Fibroblast of mammary gland (primary cell): ENCODE data around the gene CDK5RAP2.

Experiments
- DNase-seq: peaks from one replicate; pipeline ENCODE4 v3.0.0-alpha.2; 2010; ENCODE audit warnings: low read depth
- H3K4me3 ChIP-seq: 2 replicates; pipeline ENCODE4 v1.5.1; 2011; ENCODE audit warnings: low read depth, mild to moderate bottlenecking, low read length, moderate library complexity; ENCODE audit not compliant: control insufficient read depth
- TF ChIP-seq, protein P1 (sequence below): conservative IDR thresholded peaks from 2 replicates; pipeline ENCODE4 v1.5.1; 2011; ENCODE audit warnings: low read depth, low read length, inconsistent platforms; ENCODE audit not compliant: control insufficient read depth, insufficient read depth

The CDK5RAP2 gene

GRCh38 chr9:120389300-120389699, 190.7 kb downstream of the CDK5RAP2 start:
- no peak overlapping the region for H3K4me3 ChIP-seq
- DNase-seq: no peak
- TF ChIP-seq, protein P1, sequence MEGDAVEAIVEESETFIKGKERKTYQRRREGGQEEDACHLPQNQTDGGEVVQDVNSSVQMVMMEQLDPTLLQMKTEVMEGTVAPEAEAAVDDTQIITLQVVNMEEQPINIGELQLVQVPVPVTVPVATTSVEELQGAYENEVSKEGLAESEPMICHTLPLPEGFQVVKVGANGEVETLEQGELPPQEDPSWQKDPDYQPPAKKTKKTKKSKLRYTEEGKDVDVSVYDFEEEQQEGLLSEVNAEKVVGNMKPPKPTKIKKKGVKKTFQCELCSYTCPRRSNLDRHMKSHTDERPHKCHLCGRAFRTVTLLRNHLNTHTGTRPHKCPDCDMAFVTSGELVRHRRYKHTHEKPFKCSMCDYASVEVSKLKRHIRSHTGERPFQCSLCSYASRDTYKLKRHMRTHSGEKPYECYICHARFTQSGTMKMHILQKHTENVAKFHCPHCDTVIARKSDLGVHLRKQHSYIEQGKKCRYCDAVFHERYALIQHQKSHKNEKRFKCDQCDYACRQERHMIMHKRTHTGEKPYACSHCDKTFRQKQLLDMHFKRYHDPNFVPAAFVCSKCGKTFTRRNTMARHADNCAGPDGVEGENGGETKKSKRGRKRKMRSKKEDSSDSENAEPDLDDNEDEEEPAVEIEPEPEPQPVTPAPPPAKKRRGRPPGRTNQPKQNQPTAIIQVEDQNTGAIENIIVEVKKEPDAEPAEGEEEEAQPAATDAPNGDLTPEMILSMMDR: no peak

- H3K4me3 ChIP-seq: no peak overlapping the region
- TF ChIP-seq, protein P1: no peak
- DNase-seq: no peak
These were observed 191.7 kb downstream of the CDK5RAP2 start for GRCh38 chr9:120388003-120388855.

DNA sequence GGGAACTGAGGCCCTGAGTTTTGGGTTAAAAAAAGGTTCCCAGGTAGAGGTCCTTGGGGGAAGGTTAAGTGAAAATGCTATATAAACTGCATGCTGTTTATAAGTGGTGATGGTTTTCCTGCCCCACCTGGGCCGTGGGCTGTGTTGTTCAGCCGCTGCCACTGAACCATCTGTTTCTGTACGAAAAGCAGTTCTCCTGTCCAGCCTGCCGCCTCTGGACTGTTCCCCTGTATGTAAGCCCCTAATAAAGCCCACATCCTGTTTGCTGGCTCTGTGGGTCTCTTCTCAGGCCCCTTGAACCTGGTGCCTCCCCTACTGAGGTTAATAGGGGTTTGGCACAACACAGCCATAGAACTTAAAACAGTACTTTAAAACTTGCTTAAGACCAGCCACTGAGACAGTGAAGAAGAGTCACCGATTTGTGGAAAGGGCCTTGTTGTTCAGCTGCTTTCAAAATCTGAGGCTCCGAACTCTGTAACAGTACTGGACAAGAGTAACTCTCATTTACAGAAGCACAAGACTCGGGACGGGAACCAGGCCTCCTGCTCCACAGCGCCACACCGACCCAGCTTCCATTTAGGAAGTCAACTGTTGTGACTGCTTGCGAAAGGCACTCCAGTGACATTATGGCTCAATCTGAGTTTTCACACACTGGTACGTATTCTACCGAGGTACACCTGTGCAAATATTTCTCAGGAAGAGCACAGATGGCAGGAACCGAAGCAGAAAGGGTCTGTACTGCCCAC, 192.5 kb downstream of the CDK5RAP2 start:
- TF ChIP-seq, protein P1: no peak
- no peak for DNase-seq

GRCh38 chr9:120386390-120387131, 193.4 kb downstream of the CDK5RAP2 start:
- no peak overlapping the region for H3K4me3 ChIP-seq
- TF ChIP-seq, protein P1: no peak
- peak; percentile 60 for DNase-seq

More for the DNA sequence above, 192.5 kb downstream of the CDK5RAP2 start:
- no peak overlapping the region for H3K4me3 ChIP-seq

DNA sequence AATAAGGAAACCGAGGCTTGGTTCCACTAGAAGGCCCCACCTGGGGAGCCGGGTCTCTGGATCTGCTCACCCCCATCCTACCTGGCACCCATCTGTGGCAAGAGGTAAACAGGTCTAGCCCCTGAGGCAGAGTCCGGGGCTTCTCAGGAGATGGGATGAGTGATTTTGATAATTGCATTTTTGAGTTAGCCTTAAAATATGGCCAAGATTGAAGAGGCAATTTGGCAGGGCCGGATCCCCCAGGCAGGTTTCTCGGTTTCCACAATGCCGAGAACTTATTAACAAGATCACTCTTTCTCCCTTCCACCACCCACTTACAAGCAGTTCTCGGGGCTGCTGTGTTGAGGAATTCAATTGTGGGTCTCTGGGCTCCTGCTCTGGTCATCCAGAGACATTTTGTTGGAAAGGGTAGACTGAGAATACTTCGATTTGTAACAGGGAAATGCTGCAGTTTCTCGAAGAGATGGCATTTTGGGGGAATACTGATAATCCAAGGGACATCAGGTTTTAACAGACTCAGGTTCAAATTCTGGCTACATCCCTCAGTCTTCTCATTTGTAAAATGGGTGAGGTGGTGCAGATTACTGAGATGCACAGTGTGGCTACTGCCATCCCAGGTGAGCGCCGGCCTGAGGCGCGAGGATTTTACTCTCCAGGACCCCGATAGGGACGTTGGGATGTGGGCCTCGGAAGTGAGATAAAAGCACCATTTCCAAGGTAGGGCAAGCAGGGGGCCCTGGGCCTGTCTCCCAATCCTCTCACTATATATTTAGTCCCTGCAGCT, 194.2 kb downstream of the CDK5RAP2 start:
- no peak for DNase-seq

GRCh38 chr9:120384925-120385272, 195.1 kb downstream of the CDK5RAP2 start:
- DNase-seq: no peak
- TF ChIP-seq, protein P1: no peak
- no peak overlapping the region for H3K4me3 ChIP-seq

More for the DNA sequence above, 194.2 kb downstream of the CDK5RAP2 start:
- H3K4me3 ChIP-seq: no peak overlapping the region
- TF ChIP-seq, protein P1: no peak
